RWPE2 (cell line): Measurements from ENCODE around the gene WDR75.

Experiments
- ATAC-seq: fragments of 200-7000 bp; cut with Tn5 transposase; 3 replicates; pipeline ENCODE4 v1.9.1; 2021; ENCODE audit warnings: low read depth
- DNase-seq: peaks from one replicate; pipeline ENCODE4 v3.0.0-alpha.2; 2020; ENCODE audit warnings: low spot score
- H3K27ac ChIP-seq: fragments of 450-650 bp; 2 replicates; pipeline ENCODE4 v1.5.1; 2017; ENCODE audit warnings: mild to moderate bottlenecking; ENCODE audit not compliant: poor library complexity, severe bottlenecking
- H3K27me3 ChIP-seq: fragments of 250-450 bp; sonication (Bioruptor Pico); 2 replicates; pipeline ENCODE4 v1.5.1; 2021; ENCODE audit warnings: mild to moderate bottlenecking, moderate library complexity; ENCODE audit not compliant: insufficient read depth, poor library complexity, severe bottlenecking
- H3K36me3 ChIP-seq: fragments of 250-450 bp; sonication (Bioruptor Pico); 2 replicates; pipeline ENCODE4 v1.5.1; 2020; ENCODE audit warnings: low read depth, mild to moderate bottlenecking, moderate library complexity
- H3K4me1 ChIP-seq: fragments of 250-450 bp; sonication (Bioruptor Pico); 2 replicates; pipeline ENCODE4 v1.5.1; 2021; ENCODE audit warnings: mild to moderate bottlenecking, moderate library complexity; ENCODE audit not compliant: insufficient read depth, poor library complexity, severe bottlenecking
- H3K4me3 ChIP-seq: fragments of 250-450 bp; sonication (Bioruptor Pico); 2 replicates; pipeline ENCODE4 v1.5.1; 2021; ENCODE audit warnings: mild to moderate bottlenecking, moderate library complexity; ENCODE audit not compliant: severe bottlenecking
- H3K9me3 ChIP-seq: fragments of 250-450 bp; sonication (Bioruptor Pico); 2 replicates; pipeline ENCODE4 v1.5.1; 2021; ENCODE audit warnings: mild to moderate bottlenecking, moderate library complexity; ENCODE audit not compliant: severe bottlenecking
- TF ChIP-seq, protein P1 (sequence below): fragments of 450-650 bp; IDR thresholded peaks from one replicate; pipeline ENCODE4 v1.5.1; 2017; ENCODE audit warnings: mild to moderate bottlenecking, moderate library complexity; ENCODE audit not compliant: poor library complexity, severe bottlenecking

The WDR75 gene

DNA sequence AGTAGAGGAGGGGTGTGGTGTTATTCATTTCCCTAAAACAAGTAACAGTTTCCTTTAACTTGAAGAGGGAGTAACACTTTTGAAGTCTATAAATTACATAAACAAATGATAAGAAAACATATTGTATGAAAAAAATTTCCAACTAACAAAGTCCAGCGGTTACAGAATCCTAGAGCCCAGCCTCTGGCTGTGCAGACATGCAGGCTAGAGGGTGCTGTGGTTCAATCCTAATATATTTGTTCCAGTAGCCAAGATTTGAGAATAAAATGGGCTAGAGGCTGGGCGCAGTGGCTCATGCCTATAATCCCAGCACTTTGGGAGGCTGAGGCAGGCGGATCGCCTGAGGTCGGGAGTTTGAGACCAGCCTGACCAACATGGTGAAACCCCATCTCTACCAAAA lies 56.9 kb downstream of the WDR75 start:
- H3K4me1 ChIP-seq: no peaks in the 10 kb centered on the region
- H3K27ac ChIP-seq: no peak overlapping the region
- H3K27me3 ChIP-seq: peaks cover 3% of the 10 kb centered on the region
- no peak overlapping the region for H3K4me3 ChIP-seq
- no peaks in the 10 kb centered on the region for H3K36me3 ChIP-seq
- no peaks in the 10 kb centered on the region for H3K9me3 ChIP-seq
- TF ChIP-seq, protein P1, sequence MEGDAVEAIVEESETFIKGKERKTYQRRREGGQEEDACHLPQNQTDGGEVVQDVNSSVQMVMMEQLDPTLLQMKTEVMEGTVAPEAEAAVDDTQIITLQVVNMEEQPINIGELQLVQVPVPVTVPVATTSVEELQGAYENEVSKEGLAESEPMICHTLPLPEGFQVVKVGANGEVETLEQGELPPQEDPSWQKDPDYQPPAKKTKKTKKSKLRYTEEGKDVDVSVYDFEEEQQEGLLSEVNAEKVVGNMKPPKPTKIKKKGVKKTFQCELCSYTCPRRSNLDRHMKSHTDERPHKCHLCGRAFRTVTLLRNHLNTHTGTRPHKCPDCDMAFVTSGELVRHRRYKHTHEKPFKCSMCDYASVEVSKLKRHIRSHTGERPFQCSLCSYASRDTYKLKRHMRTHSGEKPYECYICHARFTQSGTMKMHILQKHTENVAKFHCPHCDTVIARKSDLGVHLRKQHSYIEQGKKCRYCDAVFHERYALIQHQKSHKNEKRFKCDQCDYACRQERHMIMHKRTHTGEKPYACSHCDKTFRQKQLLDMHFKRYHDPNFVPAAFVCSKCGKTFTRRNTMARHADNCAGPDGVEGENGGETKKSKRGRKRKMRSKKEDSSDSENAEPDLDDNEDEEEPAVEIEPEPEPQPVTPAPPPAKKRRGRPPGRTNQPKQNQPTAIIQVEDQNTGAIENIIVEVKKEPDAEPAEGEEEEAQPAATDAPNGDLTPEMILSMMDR: no peak
- DNase-seq (no peak), ATAC-seq (no peak)

DNA sequence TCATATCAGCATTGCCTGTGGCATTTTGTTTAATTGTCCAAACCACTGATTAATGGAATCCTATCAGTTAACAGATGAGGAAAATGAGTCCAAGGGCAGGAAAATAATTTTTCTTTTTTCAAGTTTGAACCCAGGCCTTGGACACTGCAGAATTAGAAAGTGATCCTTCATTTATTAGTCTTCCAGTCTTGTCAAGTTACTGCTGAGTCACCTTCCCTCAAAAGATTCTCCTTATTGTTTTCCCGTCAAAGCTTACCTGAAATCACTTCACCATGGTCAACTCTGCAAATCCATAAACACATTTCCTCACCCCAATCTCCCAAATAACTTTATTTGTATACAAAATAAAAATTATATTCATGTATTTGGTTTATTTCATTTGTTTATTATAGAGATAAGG lies 57.9 kb downstream of the WDR75 start:
- DNase-seq (no peak), ATAC-seq (no peak)

DNA sequence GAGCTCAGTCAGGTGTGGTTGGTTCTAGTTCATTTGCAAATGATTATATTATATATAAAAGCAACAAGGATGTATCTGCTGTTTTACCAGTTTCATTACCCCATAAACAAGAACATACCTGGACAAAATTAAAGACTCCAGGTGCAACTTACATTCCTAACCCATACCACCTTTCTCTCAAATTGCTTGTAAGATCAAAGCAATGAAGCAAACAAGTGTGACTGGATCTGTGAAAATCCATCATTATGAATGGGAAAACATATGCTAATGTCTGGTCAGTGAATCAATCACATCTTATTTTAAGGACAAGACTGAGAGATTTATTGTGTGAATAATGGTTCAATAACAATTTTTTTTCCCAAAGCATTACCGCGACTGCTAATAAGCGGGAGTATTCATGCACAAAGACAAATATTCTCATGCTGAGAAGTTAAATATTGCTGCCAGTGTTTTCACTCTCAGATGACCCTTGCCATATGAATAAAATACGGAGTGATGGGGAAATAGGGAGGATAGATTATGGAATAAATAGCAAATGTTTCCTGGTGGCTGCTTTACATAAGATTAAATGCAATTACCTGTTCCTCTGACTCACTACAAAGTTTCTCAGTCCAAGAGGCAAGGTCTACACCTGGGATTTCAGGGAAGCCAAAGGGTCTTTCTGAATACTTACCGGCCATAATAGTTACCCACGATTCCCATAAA lies 59.3 kb downstream of the WDR75 start:
- no peak for ATAC-seq
- TF ChIP-seq, protein P1: no peak

More for the DNA sequence above, 57.9 kb downstream of the WDR75 start:
- TF ChIP-seq, protein P1: no peak
- H3K4me1 ChIP-seq: no peaks in the 10 kb centered on the region
- H3K36me3 ChIP-seq: no peaks in the 10 kb centered on the region
- H3K4me3 ChIP-seq: no peak overlapping the region
- H3K9me3 ChIP-seq: no peaks in the 10 kb centered on the region
- H3K27ac ChIP-seq: no peak overlapping the region
- H3K27me3 ChIP-seq: peaks cover 3% of the 10 kb centered on the region

DNA sequence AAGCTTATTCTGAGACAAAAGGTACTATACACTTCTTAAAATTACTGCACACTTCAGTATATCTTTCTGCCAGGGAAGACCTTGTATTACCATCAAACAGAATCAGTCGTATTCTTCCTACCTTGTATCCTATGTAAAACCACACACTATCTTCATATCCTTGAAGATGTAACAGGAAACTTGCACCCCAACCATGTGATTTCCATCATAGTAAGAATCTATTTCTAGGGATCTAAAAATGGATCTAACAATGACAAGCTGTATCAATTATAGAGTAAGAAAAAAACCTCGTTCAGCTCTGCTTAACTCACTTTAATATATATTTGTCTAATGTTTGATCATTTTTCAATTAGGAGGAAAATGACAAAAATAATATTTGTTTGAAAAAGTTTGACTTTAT lies 60.2 kb downstream of the WDR75 start:
- no peaks in the 10 kb centered on the region for H3K4me1 ChIP-seq
- H3K9me3 ChIP-seq: no peaks in the 10 kb centered on the region
- peaks cover 3% of the 10 kb centered on the region for H3K27me3 ChIP-seq
- H3K27ac ChIP-seq: no peak overlapping the region
- H3K36me3 ChIP-seq: no peaks in the 10 kb centered on the region
- no peak for ATAC-seq
- DNase-seq: no peak
- TF ChIP-seq, protein P1: no peak
- H3K4me3 ChIP-seq: no peak overlapping the region

More for the DNA sequence above, 59.3 kb downstream of the WDR75 start:
- Histone ChIP-seq H3K4me1 (no peaks in the 10 kb centered on the region), H3K9me3 (no peaks in the 10 kb centered on the region), H3K27ac (no peak overlapping the region), H3K27me3 (peaks cover 3% of the 10 kb centered on the region), H3K36me3 (no peaks in the 10 kb centered on the region), H3K4me3 (no peak overlapping the region)
- DNase-seq: no peak

DNA sequence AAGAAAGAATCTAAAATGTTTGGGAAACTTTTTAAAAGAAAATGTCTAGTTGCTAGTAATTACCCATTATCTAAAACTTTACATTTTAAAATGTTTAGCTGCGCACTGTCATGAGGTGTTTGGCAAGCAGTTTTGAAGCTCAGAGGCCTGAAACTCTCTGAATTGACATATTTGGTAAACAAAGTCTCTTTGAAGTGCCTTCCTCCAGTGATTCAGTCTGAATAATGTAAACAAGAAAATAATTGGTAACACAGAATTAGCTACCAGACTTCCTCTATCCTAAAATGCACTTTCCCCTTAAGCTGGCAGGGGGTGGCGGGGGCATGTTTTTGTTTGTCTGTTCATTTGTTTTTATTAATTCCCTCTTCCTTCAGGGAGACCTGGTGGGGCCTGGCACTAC lies 61.4 kb downstream of the WDR75 start:
- Histone ChIP-seq H3K27ac (no peak overlapping the region), H3K4me1 (no peaks in the 10 kb centered on the region), H3K4me3 (no peak overlapping the region), H3K27me3 (no peaks in the 10 kb centered on the region), H3K36me3 (no peaks in the 10 kb centered on the region), H3K9me3 (no peaks in the 10 kb centered on the region)
- ATAC-seq: no peak
- TF ChIP-seq, protein P1: no peak
- DNase-seq: no peak
